Natural killer cell treated with Interleukin-12 subunit alpha and Interleukin-12 subunit beta and Interleukin-15 and Interleukin-18, amount 100 ng/mL, for 72 hours (primary cell): ENCODE results near the gene IGF2R. TPM values are rescaled to one million over a fixed set of nuclear protein-coding genes. Genes with fewer than 3 reads are reported as not detected.
"Not testable (repeated sequence)": the region's sequence is repeated elsewhere in the genome, so short reads cannot be mapped to it uniquely, and the experiment has no call there.

Experiments used
- ATAC-seq, 2 donors: fragments of 150-1000 bp; cut with Tn5 transposase in 1 of 2; sonication (Bioruptor Pico), chemical (Tn5 transposase) in 1 of 2; 2 replicates each; pipeline ENCODE4 v1.10.0; 2021
- DNase-seq: peaks from one replicate; pipeline ENCODE4 v3.0.0; 2022; ENCODE audit warnings: low spot score
- H3K27ac Mint-ChIP-seq, 2 donors: 1 replicate in 1 of 2; 2 replicates in 1 of 2; pipeline ENCODE4 v1.8.0; 2022; ENCODE audit warnings: mixed read lengths in 2 of 2, mild to moderate bottlenecking in 1 of 2, moderate library complexity in 1 of 2
- H3K27me3 Mint-ChIP-seq, 2 donors: 1 replicate in 1 of 2; 2 replicates in 1 of 2; pipeline ENCODE4 v1.8.0; 2022; ENCODE audit warnings: mixed read lengths in 2 of 2
- H3K36me3 Mint-ChIP-seq: one replicate; pipeline ENCODE4 v1.8.0; 2022; ENCODE audit warnings: mixed read lengths
- H3K4me1 Mint-ChIP-seq, 2 donors: 1 replicate in 1 of 2; 2 replicates in 1 of 2; pipeline ENCODE4 v1.8.0; 2022; ENCODE audit warnings: low read depth in 2 of 2, mixed read lengths in 2 of 2, mild to moderate bottlenecking in 1 of 2
- H3K4me3 Mint-ChIP-seq: one replicate; pipeline ENCODE4 v1.8.0; 2022; ENCODE audit warnings: mixed read lengths
- H3K9me3 Mint-ChIP-seq: 2 replicates; pipeline ENCODE4 v1.8.0; 2022; ENCODE audit warnings: mixed read lengths
- total RNA-seq, 2 donors: library from RNA; stranded (reverse); gene quantifications; one replicate each; pipeline ENCODE4 v1.2.3, GENCODE V29; 2022

IGF2R gene, protein sequence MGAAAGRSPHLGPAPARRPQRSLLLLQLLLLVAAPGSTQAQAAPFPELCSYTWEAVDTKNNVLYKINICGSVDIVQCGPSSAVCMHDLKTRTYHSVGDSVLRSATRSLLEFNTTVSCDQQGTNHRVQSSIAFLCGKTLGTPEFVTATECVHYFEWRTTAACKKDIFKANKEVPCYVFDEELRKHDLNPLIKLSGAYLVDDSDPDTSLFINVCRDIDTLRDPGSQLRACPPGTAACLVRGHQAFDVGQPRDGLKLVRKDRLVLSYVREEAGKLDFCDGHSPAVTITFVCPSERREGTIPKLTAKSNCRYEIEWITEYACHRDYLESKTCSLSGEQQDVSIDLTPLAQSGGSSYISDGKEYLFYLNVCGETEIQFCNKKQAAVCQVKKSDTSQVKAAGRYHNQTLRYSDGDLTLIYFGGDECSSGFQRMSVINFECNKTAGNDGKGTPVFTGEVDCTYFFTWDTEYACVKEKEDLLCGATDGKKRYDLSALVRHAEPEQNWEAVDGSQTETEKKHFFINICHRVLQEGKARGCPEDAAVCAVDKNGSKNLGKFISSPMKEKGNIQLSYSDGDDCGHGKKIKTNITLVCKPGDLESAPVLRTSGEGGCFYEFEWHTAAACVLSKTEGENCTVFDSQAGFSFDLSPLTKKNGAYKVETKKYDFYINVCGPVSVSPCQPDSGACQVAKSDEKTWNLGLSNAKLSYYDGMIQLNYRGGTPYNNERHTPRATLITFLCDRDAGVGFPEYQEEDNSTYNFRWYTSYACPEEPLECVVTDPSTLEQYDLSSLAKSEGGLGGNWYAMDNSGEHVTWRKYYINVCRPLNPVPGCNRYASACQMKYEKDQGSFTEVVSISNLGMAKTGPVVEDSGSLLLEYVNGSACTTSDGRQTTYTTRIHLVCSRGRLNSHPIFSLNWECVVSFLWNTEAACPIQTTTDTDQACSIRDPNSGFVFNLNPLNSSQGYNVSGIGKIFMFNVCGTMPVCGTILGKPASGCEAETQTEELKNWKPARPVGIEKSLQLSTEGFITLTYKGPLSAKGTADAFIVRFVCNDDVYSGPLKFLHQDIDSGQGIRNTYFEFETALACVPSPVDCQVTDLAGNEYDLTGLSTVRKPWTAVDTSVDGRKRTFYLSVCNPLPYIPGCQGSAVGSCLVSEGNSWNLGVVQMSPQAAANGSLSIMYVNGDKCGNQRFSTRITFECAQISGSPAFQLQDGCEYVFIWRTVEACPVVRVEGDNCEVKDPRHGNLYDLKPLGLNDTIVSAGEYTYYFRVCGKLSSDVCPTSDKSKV (N-terminal part only)
- total RNA-seq, result 100 to 1,000 TPM; 290 to 377 TPM

DNA sequence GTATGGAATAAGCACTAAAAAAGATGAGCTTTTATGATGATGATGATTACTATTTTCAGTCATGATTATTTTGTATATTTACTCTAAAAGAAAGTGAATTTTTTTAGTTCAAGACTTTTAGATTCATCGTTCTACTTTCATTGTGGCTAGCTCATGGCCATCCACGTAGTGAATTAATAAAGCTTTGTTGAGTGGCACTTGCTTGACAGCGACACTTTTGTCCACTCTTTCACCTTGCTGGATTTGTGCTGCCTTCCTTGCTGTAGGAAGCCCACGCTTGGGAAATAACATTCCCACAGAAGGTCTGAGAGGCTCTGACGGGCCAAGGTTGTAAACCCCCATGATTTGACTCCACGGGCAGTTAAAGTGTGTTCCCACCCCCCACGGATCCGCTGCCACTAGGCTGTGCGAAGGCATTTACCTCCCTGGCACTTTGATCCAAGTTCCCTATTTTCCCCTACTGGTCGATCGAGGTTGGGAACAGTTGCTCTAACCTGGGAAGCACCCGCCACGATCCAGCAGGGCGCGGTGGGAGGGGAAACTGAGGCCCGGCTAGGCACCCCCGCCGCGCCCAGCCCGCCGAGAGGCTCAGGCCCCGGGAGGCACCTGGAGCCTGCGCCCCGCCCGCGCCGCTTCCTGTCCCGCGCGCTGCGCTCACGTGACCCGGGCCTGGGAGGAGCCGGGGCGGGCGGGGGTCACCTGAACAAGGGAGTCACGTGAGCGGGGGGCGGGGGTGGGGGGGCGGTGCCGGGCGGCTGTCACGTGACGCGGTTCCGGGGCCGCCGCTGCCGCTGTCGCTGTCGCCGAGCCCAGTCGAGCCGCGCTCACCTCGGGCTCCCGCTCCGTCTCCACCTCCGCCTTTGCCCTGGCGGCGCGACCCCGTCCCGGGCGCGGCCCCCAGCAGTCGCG is at the start of gene IGF2R:
Gene IGF2R, plus strand, starts transcription at position 788 of the 909 bp plus-strand sequence. CDS start 165 bp downstream, outside the sequence.
- DNase-seq (peak; percentile 94), ATAC-seq (peak; percentile 93 to 94)
- Mint-ChIP-seq H3K9me3 (no peaks in the 10 kb centered on the region), H3K4me3 (peak within 1 kb of the TSS; percentile 87), H3K27me3 (no peaks in the 10 kb centered on the region), H3K4me1 (peaks cover 33% of the 10 kb centered on the region in 2 donors), H3K36me3 (peaks cover 20% of the 10 kb centered on the region), H3K27ac (peak within 1 kb of the TSS; percentile 99)

DNA sequence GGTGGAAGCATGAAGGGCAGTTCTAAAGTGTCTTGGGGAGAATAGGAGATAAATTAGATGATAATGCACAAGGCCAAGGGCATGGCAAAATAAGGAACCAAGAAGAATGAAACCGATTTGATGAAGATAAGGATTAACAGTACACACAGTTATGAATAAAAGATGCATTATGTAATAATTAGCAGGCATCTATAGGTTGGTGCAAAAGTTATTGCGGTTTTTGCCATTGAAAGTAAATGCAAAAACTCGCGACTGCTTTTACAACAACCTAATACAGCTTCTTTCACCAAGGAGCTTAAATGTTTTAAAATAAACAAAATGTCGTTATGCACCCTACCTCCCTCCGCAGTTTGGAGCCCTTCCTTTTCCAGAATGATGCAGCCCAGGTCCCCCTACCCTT is 49.1 kb upstream of the IGF2R start:
- Mint-ChIP-seq H3K27me3 (peaks cover 11 to 13% of the 10 kb centered on the region in 2 donors), H3K9me3 (no peaks in the 10 kb centered on the region), H3K4me3 (no peak overlapping the region), H3K27ac (no peak overlapping the region), H3K4me1 (no peaks in the 10 kb centered on the region), H3K36me3 (peaks cover 6% of the 10 kb centered on the region)
- ATAC-seq, result no peak
- DNase-seq, result no peak

DNA sequence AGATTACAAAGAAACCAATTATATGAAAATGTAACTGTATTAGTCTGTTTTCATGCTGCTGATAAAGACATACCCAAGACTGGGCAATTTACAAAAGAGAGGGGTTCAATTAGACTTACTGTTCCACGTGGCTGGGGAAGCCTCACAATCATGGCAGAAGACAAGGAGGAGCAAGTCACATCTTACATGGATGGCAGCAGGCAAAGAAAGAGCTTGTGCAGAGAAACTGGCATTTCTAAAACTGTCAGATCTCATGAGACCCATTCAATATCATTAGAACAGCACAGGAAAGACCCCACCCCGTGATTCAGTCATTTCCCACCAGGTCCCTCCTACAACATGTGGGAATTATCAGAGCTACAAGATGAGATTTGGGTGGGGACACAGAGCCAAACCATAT is 44.7 kb upstream of the IGF2R start:
- not testable (repeated sequence) for H3K27ac Mint-ChIP-seq, H3K9me3 Mint-ChIP-seq, H3K36me3 Mint-ChIP-seq, ATAC-seq, H3K4me1 Mint-ChIP-seq, H3K4me3 Mint-ChIP-seq, DNase-seq
- H3K27me3 Mint-ChIP-seq, result peaks cover 5 to 11% of the 10 kb centered on the region in 2 donors

DNA sequence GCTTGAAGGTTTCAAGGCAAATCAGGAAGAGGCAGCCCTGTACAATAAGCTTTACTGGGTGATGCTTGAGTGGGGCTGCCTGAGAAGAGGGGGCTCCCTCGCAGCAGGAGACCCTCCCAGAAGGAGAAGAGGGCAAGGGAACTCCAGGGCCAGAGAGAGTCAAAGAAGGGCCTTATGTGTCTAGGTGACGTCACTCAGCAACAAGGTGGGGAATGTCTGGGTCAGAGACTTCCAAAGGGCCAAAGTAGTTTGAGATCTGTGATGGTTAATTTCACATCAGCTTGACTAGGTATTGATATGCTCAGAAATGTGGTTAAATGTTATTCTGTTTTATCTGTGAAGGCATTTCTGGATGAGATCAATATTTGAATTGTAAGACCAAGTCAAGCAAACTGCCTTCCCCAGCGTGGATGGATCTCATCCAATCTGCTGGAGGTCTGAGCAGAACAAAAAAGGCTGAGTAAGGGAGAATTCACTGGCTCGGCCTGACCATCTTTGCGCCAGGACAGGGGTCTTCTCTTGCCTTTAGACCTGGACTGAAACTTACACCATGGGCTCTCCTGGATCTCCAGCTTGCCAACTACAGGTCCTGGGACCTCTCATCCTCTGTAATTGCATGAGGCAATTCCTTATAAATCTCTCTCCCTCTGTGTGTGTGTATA is 42.2 kb upstream of the IGF2R start:
- H3K4me1 Mint-ChIP-seq, result peaks cover 14 to 18% of the 10 kb centered on the region in 2 donors
- peaks cover 2 to 11% of the 10 kb centered on the region in 2 donors for H3K27me3 Mint-ChIP-seq
- H3K4me3 Mint-ChIP-seq, result no peak overlapping the region

DNA sequence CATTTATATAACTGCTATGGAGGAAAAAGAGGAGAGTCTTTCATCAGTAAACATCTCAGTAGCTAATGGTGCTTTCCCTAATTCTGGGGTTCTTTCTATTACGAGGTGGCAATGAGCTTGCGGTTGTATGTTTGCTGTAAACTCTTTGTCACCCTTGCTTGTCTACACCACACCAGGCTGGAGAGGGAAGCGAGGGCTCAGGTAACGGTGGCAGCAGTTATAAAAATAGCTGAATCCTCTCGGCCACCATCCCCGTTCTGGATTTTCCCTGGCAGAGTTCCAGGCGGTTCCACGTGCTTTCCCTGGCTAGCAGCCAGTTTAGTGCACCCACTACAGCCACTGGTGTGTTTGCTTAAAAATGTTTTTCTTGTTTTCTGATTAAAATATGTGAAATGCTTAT is 39.1 kb upstream of the IGF2R start:
- Mint-ChIP-seq H3K27me3 (peaks cover 0 to 2% of the 10 kb centered on the region in 2 donors), H3K27ac (peak overlapping the region; percentile 34 to 52), H3K9me3 (no peaks in the 10 kb centered on the region), H3K4me1 (peaks cover 14 to 27% of the 10 kb centered on the region in 2 donors), H3K4me3 (peak overlapping the region; percentile 51), H3K36me3 (no peaks in the 10 kb centered on the region)
- ATAC-seq, result peak in 1 of 2 donors; percentile 66
- no peak for DNase-seq

More for the DNA sequence above, 42.2 kb upstream of the IGF2R start:
- DNase-seq, result no peak
- H3K9me3 Mint-ChIP-seq, result no peaks in the 10 kb centered on the region
- peaks cover 6% of the 10 kb centered on the region for H3K36me3 Mint-ChIP-seq
- ATAC-seq, result no peak
- no peak overlapping the region for H3K27ac Mint-ChIP-seq

DNA sequence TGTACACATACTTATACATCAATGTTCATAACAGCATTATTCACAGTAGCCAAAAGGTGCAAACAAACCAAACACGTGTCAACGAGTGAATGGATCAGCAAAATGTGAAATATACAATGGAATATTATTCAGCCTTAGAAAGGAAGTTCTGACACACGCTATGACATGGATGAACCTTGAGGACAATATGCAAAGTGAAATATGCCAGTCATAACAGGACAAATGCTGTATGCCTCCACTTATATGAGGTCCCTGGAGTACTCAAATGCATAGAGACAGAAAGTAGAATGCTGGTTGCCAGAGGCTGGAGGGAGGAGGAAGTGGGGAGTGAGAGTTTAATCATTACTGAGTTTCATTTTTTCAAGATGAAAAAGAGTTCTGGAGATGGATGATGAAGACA is 37.8 kb upstream of the IGF2R start:
- H3K4me3 Mint-ChIP-seq, result peak overlapping the region; percentile 45
- ATAC-seq (peak; percentile 83 to 94), DNase-seq (no peak)
- H3K4me1 Mint-ChIP-seq, result peaks cover 14 to 27% of the 10 kb centered on the region in 2 donors
- no peaks in the 10 kb centered on the region for H3K9me3 Mint-ChIP-seq
- H3K36me3 Mint-ChIP-seq, result no peaks in the 10 kb centered on the region
- peaks cover 0 to 2% of the 10 kb centered on the region in 2 donors for H3K27me3 Mint-ChIP-seq
- peak overlapping the region; percentile 24 to 52 for H3K27ac Mint-ChIP-seq

DNA sequence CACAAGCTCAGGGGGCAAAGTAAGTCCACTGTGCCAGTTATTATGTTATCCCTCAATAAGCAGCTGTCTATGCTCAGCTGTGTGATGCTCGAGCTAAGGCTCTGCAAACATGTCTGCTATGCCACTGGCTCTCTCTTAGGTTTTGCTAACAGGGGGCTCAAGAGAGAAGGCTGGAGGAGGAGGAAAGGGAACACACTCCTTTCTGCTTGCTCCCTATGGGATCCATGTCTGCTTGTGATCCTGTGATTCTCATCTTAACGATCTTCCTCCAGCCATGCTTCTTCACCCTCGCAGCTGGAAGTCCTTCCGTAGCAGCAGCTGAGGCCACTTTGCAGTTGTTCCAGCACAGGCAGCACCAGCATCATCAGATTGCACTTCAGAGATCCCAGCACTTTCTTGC is 37.0 kb upstream of the IGF2R start:
- Mint-ChIP-seq H3K9me3 (no peaks in the 10 kb centered on the region), H3K4me1 (peaks cover 14 to 27% of the 10 kb centered on the region in 2 donors), H3K36me3 (no peaks in the 10 kb centered on the region), H3K27me3 (peaks cover 0 to 8% of the 10 kb centered on the region in 2 donors), H3K4me3 (peak overlapping the region; percentile 49), H3K27ac (peak overlapping the region in 1 of 2 donors; percentile 52)
- ATAC-seq (no peak), DNase-seq (no peak)

DNA sequence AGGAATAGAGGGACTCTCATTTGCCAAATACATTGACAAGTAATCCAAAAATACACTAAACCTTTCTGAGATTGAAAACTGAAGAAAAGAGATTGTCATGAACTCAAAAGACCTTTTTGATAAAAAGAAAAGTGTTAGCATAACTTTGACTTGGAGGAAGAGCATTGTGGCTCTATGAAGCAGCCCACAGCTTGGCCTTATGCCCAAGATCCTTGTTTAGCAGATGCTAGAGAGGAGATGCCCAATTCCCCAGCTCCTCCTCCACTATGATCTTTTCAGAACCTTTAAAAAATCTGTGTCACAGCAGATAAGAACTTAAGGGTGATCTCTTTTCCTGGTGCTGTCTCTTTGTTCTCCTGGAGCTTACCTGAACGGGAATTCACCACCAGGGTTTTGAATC is 35.8 kb upstream of the IGF2R start:
- Mint-ChIP-seq H3K9me3 (no peaks in the 10 kb centered on the region), H3K36me3 (no peaks in the 10 kb centered on the region), H3K27me3 (peaks cover 0 to 11% of the 10 kb centered on the region in 2 donors), H3K27ac (no peak overlapping the region), H3K4me3 (no peak overlapping the region), H3K4me1 (peaks cover 14 to 27% of the 10 kb centered on the region in 2 donors)
- ATAC-seq (no peak), DNase-seq (no peak)

DNA sequence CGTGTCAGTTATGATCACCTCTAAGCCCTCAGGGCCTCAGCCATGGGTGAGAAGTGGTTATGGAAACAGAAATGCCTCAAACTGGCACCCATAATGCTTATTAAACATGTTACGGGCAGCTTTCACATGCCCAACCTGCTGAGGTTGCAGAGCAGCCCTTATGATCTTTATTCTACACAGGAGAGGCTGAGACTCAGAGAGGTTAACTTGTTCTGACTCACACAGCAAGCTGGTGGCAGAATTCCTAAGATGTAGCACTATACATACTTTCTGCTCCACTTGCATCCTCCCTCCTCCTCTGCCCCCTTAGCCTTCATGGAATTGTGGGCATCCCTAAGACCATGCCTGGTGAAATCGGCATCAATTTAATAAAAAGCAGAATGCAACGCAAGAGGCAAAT is 34.7 kb upstream of the IGF2R start:
- Mint-ChIP-seq H3K27ac (no peak overlapping the region), H3K9me3 (no peaks in the 10 kb centered on the region)
- ATAC-seq, result no peak

DNA sequence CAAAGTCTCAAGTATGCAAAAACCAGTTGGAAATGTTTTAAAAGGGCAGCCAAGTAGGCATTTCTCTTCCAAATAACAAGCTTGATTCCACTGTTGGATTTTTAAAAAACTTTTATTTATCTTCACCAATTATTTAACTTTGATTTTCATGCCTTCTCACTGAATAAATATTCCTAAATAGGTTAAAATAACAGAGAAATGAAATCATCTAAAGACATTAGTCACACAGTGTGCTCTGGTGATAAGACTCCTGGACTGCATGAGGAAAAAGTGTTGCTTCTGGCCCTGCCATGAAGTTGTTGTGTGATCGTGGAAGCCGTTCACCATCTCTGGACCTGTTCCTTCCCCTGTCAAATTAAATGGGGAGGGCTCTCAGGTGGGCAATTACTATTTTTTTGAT is 33.8 kb upstream of the IGF2R start:
- DNase-seq (no peak), ATAC-seq (no peak)
- Mint-ChIP-seq H3K27me3 (peaks cover 0 to 12% of the 10 kb centered on the region in 2 donors), H3K4me1 (peaks cover 10 to 20% of the 10 kb centered on the region in 2 donors), H3K4me3 (no peak overlapping the region), H3K36me3 (no peaks in the 10 kb centered on the region), H3K9me3 (no peaks in the 10 kb centered on the region), H3K27ac (no peak overlapping the region)

More for the DNA sequence above, 34.7 kb upstream of the IGF2R start:
- Mint-ChIP-seq H3K36me3 (no peaks in the 10 kb centered on the region), H3K27me3 (peaks cover 0 to 12% of the 10 kb centered on the region in 2 donors), H3K4me3 (no peak overlapping the region), H3K4me1 (peaks cover 14 to 27% of the 10 kb centered on the region in 2 donors)
- DNase-seq, result no peak

DNA sequence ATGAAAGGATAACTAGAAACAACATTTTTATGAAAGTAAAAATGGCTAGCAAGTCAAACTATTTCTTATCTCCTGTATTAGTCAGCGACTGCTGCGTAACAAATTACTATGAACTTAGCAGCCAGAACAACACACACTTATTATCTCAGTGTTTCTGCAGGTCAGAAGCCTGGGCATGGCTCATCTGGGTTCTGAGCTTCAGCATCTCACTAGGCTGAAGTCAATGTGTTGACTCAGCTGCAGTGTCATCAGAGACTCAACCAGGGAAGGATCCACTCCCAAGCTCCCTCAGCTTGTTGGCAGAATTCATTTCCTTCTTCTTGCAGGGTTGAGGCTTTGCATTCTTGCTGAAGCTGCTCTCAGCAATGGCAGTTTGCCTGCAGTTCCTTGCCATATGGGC is 33.2 kb upstream of the IGF2R start:
- ATAC-seq (no peak), DNase-seq (no peak)
- H3K27ac Mint-ChIP-seq, result no peak overlapping the region
- peaks cover 0 to 12% of the 10 kb centered on the region in 2 donors for H3K27me3 Mint-ChIP-seq
- H3K36me3 Mint-ChIP-seq, result no peaks in the 10 kb centered on the region
- no peaks in the 10 kb centered on the region for H3K9me3 Mint-ChIP-seq
- H3K4me1 Mint-ChIP-seq, result peaks cover 7 to 18% of the 10 kb centered on the region in 2 donors
- H3K4me3 Mint-ChIP-seq, result no peak overlapping the region

DNA sequence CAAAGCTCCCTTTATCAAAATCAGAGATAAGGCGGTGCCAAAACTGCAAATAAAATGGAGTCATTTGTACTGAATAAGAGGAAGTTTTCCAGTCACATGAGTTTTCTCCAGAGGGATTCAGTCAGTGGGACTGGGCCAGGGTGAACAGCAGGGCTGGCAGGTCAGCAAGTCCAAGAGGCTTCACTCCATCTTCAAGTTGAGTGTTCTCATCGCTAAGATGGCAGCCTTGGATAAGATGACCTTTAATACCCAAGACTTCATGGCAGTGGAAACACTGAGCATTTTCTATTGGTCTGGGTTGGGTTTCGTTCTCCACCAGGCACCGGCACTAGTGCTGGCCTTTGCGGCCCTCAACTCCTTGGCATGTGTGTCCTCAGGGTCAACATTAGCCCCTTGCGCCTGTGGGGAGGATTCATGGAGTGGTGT is 29.3 kb upstream of the IGF2R start:
- Mint-ChIP-seq H3K36me3 (peaks cover 15% of the 10 kb centered on the region), H3K9me3 (peaks cover 6% of the 10 kb centered on the region), H3K27ac (no peak overlapping the region), H3K4me1 (peaks cover 19% of the 10 kb centered on the region in 2 donors), H3K4me3 (no peak overlapping the region), H3K27me3 (peaks cover 14 to 16% of the 10 kb centered on the region in 2 donors)
- DNase-seq (no peak), ATAC-seq (no peak)
